Dermis microvascular lymphatic vessel endothelial cell (primary cell): ENCODE data around the gene IKZF1. TPM values are rescaled to one million over a fixed set of nuclear protein-coding genes. Genes with fewer than 3 reads are reported as not detected.
"Not testable (repeated sequence)": the region's sequence is repeated elsewhere in the genome, so short reads cannot be mapped to it uniquely, and the experiment has no call there.

Experiments
- DNase-seq, 2 donors: peaks; one replicate each; pipeline versions ENCODE4 v3.0.0 to v3.0.0-alpha.2; 2010; ENCODE audit warnings: low read depth in 2 of 2
- total RNA-seq: library from RNA; depleted of rRNA; stranded (reverse); fragments of >200 nt; gene quantifications from 2 replicates; pipeline ENCODE4 v1.2.1, GENCODE V29; 2014

Gene IKZF1
- total RNA-seq, 1 donor from 2014 or later, result 0.13 TPM

- no peak for DNase-seq
Measured at GRCh38 chr7:50333221-50333651, 28.7 kb downstream of the IKZF1 start.

- DNase-seq, result no peak
Measured at GRCh38 chr7:50334341-50334994, 30.0 kb downstream of the IKZF1 start.

DNA sequence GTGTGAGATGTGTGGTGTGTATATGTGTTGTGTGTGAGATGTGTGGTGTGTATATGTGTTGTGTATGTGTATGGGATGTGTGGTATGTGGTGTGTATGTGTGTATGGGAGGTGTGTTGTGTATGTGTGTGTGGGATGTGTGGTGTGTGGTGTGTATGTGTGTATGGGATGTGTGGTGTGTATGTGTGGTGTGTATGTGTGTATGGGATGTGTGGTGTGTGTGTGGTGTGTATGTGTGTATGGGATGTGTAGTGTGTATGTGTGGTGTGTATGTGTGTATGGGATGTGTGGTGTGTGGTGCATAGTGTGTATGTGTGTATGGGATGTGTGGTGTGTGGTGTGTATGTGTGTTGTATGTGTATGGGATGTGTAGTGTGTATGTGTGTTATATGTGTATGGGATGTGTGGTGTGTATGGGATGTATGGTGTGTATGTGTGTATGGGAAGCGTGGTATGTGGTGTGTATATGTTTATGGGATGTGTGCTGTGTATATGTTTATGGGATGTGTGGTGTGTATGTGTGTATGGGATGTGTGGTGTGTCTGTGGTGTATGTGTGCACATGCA, 30.8 kb downstream of the IKZF1 start:
- DNase-seq, result no peak

DNA sequence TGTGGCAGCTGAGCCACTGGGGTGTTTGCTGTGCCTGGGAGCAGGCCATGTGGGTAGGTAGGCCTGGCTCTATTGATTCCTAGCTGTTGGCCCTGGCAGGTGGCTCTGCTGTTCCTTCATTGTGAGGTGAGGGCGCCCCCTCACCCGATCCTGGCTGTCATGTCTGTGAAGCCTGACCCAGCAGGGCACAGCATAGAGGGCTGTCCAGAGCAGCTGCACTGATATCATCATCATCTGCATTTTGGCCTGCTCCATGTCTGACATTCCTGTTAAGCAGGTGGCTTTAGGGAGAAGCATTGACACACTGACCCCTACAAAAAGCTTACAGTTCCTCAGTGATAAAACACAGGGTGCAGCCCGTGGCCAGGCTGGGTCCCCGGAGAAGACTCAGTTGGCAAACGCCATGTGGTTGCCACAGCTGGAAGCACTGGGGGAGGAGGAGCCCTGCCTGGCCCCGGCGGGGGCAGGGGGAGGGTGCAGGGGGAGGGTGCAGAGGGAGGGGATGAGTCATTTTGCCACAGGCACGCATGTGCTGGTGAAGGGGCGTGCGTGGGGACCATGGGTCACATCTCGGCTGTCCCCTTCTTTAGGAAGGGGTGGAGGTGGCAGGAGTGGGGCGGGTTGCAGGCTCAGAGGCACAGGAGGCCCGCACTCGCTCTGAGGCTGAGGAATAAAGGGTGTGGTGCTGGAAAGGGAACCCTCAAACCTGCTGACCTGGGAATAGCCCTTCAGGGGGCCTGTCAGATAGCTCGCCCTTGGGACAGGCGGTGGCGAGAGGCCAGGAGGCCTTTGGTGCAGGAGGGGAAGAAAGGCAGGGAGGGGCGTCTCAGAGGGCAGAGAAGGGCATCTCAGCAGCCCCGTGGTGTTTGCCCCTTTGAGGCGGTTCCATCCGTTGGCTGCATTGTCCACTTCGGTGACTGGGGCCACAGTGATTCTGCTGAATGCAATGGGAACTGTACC, 31.6 kb downstream of the IKZF1 start:
- no peak for DNase-seq

DNA sequence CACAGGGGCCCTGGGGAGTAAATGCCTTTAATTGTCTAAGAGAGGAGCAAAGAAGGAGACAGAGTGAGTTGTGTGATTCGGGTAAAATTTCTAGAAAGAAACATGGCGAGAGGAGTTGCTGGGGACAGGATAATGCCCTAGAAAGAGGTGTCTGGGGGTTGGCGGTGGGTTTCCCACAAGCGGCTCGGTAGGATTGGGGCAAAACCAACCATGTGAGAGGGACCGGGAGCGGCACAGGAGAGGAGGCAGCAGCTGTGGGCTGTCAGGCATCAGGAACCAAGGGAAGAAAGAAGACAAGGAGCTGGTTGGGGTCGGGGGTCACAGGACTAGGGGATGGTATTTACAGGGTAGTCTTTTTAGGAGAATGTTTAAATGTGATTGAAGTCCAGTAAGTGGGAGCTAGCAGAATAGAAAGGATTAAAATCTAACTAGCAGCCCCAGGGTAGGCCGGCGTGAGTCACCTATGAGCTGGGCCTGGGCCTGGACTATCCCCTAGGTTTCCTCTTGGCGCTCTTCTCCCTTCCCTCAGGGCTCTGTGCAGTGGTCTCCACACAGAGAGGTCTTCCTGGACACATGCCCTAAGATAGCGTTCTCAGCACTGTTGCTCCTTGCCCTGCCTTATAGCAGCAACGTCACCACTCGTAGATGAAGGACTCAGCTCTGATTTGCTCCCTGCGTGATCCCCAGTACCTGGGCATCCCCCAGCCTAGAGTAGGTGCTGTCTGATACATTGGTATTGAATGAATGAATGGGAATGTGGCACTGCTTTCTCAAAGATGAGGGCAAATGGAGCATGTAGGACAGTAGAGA, 32.6 kb downstream of the IKZF1 start:
- DNase-seq, result no peak

DNA sequence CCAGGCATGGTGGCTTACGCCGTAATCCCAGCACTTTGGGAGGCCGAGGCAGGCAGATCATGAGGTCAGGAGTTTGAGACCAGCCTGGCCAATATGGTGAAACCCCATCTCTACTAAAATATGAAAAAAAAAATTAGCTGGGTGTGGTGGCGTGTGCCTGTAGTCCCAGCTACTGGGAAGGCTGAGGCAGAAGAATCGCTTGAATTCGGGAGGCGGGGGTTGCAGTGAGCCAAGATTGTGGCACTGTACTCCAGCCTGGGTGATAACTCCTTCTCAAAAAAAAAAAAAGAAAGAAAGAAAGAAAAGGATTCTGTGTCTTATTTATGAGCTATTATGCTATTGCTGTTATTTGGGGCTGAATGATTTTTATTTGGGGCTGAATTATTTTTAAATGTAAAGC, 35.0 kb downstream of the IKZF1 start:
- DNase-seq, result not testable (repeated sequence)

DNA sequence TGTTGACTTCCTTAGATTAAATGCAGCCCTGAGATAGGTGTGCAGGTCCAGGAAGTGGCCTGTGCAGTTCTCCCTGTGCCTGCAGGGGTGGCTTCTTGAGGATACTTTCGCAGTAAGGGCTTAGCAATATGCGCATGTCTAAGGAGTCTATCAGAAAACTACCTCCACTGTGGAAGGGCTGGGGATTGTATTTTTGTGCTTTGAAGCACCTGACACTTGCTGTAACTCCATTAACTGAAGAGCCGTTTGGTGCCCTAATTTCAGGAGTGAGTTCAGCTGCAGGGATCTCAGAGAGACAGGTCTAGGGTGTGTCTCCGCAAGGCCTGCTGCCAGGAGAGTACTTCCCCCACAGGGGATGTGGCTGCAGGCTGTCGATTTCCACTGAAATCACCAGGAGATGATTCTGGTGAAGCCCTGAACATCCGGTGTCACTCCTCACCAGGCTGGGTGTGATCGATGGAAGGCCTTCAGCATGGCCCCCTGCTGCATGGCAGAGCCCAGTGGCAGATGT, 35.5 kb downstream of the IKZF1 start:
- no peak for DNase-seq

GRCh38 chr7:50341724-50342123, 37.2 kb downstream of the IKZF1 start:
- DNase-seq, result no peak

GRCh38 chr7:50342616-50343114, 38.1 kb downstream of the IKZF1 start:
- DNase-seq, result peak; percentile 3

- DNase-seq, result no peak
Measured at GRCh38 chr7:50346545-50347497, 42.3 kb downstream of the IKZF1 start.

- DNase-seq, result no peak
Measured at GRCh38 chr7:50347693-50348092, 43.2 kb downstream of the IKZF1 start.

DNA sequence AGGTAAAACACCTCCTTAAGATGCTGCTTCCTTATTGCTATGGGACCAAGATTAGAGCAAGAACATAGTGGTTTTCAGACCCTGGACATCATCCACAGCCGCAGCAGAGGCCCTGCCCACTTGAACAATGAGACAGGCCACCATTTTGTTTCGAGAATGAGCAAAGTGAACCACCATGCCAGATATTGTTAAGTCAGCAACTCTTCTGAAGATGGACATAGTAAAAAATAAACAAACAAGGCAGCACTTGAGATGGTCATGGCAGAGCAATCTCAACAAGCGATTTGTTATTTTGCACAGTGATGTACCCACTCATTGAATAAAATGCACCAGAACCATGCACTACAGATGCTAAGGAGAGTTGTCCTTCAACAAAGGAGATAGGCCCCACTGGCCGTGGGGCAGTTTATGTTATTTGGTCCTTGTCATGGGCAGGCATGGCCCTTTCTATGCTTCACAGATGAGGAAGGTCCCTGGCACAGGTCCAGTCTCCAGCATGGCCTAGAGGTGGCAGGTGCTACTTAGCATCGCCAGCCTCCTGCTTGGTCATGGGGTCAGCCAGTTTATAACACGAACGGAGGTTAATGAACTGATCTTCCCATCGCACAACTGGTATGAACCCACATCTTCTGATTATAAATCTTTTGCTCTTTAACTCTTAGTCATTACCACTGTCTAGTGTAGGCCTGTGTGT, 44.1 kb downstream of the IKZF1 start:
- no peak for DNase-seq

- DNase-seq, result no peak
Measured at GRCh38 chr7:50349399-50349798, 44.9 kb downstream of the IKZF1 start.

DNA sequence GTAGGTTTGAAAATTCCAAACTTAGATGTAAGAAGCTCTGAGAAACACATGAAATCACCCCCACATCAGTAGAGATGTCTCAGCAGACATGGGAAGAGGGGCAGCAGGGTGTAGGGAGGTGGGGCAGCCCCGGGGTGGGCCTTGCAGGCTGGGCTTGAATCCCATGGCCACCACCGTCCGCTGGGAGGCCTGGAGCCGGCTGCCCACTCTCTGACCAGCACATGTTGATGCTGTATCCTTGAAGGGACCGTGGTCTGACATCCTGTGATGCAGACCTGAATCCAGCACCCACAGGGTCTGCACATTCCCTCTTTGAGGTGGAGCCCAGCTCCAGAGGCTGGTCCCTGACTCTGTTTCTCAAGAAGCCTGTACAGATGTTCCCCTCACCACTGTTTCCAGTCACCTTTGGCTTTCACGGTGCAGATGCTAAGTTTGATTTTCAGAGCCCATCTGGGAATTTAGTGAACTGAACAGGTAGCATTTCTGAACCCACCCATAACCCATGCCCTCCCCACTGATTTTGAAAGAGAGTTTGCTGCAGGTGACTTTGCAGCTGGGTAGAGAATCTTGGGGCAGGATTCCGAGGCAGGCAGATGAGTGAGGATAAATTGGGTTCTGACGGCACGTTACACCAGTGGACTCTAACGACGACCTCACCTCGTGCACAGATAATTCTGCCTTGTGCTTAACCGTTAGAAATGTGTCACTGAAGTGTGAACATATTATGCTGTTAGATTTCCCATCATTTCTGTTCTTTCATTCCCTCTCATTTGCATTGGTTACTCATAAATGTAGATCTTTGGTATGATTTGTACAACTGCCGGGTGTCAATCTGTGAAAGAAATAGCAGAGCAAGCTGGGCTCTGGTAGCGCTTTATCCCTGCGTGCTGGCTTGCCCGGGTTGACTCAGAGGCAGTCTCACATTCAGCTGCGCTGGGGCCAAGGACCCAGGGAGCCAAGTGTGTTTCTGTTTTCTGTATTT, 45.7 kb downstream of the IKZF1 start:
- DNase-seq, result no peak

GRCh38 chr7:50351267-50351666, 46.8 kb downstream of the IKZF1 start:
- no peak for DNase-seq

GRCh38 chr7:50352282-50352681, 47.8 kb downstream of the IKZF1 start:
- no peak for DNase-seq

DNA sequence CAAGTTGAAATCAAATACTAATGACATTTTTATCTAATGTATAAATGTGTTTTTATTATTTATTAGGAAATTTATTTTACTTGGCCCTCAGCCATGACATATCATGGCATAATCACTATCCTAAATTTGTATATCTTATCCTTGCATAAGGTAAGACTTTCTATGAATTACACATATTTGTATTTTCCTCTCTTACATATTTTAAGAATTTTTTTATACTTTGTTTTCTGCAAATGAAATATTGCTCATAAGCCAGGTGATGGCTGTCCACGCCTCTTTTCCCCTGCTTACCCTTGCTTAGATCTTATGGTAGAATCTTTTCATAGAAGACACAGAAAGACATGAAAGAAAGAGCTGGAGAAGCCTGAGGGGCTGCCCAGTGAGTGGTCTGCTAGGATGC, 48.2 kb downstream of the IKZF1 start:
- DNase-seq, result no peak

DNA sequence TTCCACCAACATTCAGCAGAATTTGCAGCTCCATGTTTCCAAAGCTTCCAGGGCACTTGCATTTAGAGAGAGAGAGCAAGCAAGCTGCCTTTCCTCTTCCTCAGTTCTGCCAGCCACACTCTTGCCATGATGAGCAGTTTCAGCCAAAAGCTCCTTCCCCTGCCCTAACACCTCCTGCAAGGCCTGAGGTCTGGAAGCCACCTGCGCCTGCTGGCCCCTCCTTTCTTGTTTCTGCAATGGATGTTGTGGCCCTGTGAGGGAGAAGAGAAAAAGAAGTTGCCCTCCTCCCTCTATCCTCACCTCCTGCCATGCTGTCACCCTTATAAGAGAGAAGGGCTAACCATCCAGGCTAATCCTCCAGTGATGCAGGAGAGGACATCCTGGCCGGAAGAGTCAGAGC, 48.7 kb downstream of the IKZF1 start:
- no peak for DNase-seq
